CD14-positive monocyte (primary cell): Measurements from ENCODE around the gene SLC25A48. TPM values are rescaled to one million over a fixed set of nuclear protein-coding genes. Genes with fewer than 3 reads are reported as not detected.

ENCODE experiments used
- DNase-seq, 3 donors: peaks; one replicate each; pipeline ENCODE4 v3.0.0-alpha.2; 2011 to 2022
- H2AFZ ChIP-seq: 2 replicates; pipeline ENCODE4 v1.6.0; 2012; ENCODE audit warnings: mild to moderate bottlenecking, low read depth, low read length, inconsistent platforms; ENCODE audit not compliant: insufficient read depth, poor library complexity, severe bottlenecking
- H3K27ac ChIP-seq, 2 donors: 1 replicate in 1 of 2; 2 replicates in 1 of 2; pipeline ENCODE4 v1.5.1; 2012 to 2013; ENCODE audit warnings: low read length in 2 of 2, control low read depth in 1 of 2, inconsistent platforms in 1 of 2, low read depth in 1 of 2, mild to moderate bottlenecking in 1 of 2
- H3K27me3 ChIP-seq, 2 donors: one replicate each; pipeline versions ENCODE4 v1.6.0 to v1.6.1; 2011 to 2013; ENCODE audit warnings: low read length in 2 of 2; ENCODE audit not compliant: control insufficient read depth in 2 of 2, insufficient read depth in 2 of 2
- H3K36me3 ChIP-seq, 2 donors: replicated peaks in 1 of 2; 1 replicate in 1 of 2; 2 replicates in 1 of 2; pipeline versions ENCODE4 v1.5.1 to v1.6.1; 2012 to 2013; ENCODE audit warnings: low read length in 2 of 2, control low read depth in 1 of 2, inconsistent platforms in 1 of 2, mild to moderate bottlenecking in 1 of 2; ENCODE audit not compliant: insufficient read depth in 2 of 2, control insufficient read depth in 1 of 2
- H3K4me1 ChIP-seq, 2 donors: 1 replicate in 1 of 2; 2 replicates in 1 of 2; pipeline versions ENCODE4 v1.5.1 to v1.6.1; 2012 to 2013; ENCODE audit warnings: low read length in 2 of 2, control low read depth in 1 of 2, inconsistent platforms in 1 of 2, mild to moderate bottlenecking in 1 of 2, moderate library complexity in 1 of 2; ENCODE audit not compliant: insufficient read depth in 2 of 2, control insufficient read depth in 1 of 2
- H3K4me2 ChIP-seq: replicated peaks from 2 replicates; pipeline ENCODE3; 2012; ENCODE audit warnings: low read length, moderate library complexity, mild to moderate bottlenecking; ENCODE audit not compliant: poor library complexity, severe bottlenecking; ENCODE audit errors: extremely low read depth
- H3K4me3 ChIP-seq, 3 experiments: fragments of 200-600 bp in 1 of 3; sonication (generic) in 1 of 3; replicated peaks in 1 of 3; 1 replicate in 2 of 3; 2 replicates in 1 of 3; pipeline ENCODE4 v1.5.1; 2011 to 2013; ENCODE audit warnings: low read length in 3 of 3, mild to moderate bottlenecking in 3 of 3, control low read depth in 2 of 3, low read depth in 2 of 3, inconsistent platforms in 1 of 3, moderate library complexity in 1 of 3
- H3K79me2 ChIP-seq: 2 replicates; pipeline ENCODE4 v1.6.0; 2012; ENCODE audit warnings: mild to moderate bottlenecking, control low read depth, inconsistent platforms, low read length, moderate library complexity; ENCODE audit not compliant: insufficient read depth
- H3K9ac ChIP-seq: 2 replicates; pipeline ENCODE4 v1.6.0; 2017; ENCODE audit warnings: low read length, mild to moderate bottlenecking; ENCODE audit not compliant: insufficient read depth, poor library complexity, severe bottlenecking
- H3K9me3 ChIP-seq, 2 donors: replicated peaks in 1 of 2; 1 replicate in 1 of 2; 2 replicates in 1 of 2; pipeline versions ENCODE4 v1.5.1 to v1.6.1; 2012 to 2013; ENCODE audit warnings: low read length in 2 of 2, control low read depth in 1 of 2; ENCODE audit not compliant: control insufficient read depth in 1 of 2, insufficient read depth in 1 of 2
- H4K20me1 ChIP-seq: 2 replicates; pipeline ENCODE4 v1.6.0; 2012; ENCODE audit warnings: mild to moderate bottlenecking, low read length, control low read depth, moderate library complexity; ENCODE audit not compliant: insufficient read depth
- H3K27ac Mint-ChIP-seq, 7 donors: one replicate each; pipeline ENCODE4 v1.8.0; 2020; ENCODE audit warnings: mild to moderate bottlenecking in 7 of 7, mixed read lengths in 7 of 7, moderate library complexity in 6 of 7, inconsistent platforms in 2 of 7
- H3K27me3 Mint-ChIP-seq, 3 donors: one replicate each; pipeline ENCODE4 v1.8.0; 2021 to 2022; ENCODE audit warnings: low read depth in 3 of 3, mild to moderate bottlenecking in 3 of 3, mixed read lengths in 3 of 3, moderate library complexity in 3 of 3, inconsistent platforms in 1 of 3
- H3K36me3 Mint-ChIP-seq, 2 donors: one replicate each; pipeline ENCODE4 v1.8.0; 2020; ENCODE audit warnings: mixed read lengths in 2 of 2, inconsistent platforms in 1 of 2, mild to moderate bottlenecking in 1 of 2
- H3K4me1 Mint-ChIP-seq: one replicate; pipeline ENCODE4 v1.8.0; 2020; ENCODE audit warnings: mild to moderate bottlenecking, mixed read lengths
- H3K4me3 Mint-ChIP-seq, 2 donors: one replicate each; pipeline ENCODE4 v1.8.0; 2020; ENCODE audit warnings: mild to moderate bottlenecking in 2 of 2, mixed read lengths in 2 of 2, moderate library complexity in 1 of 2
- H3K9me3 Mint-ChIP-seq, 7 donors: one replicate each; pipeline ENCODE4 v1.8.0; 2020 to 2022; ENCODE audit warnings: mixed read lengths in 7 of 7, mild to moderate bottlenecking in 6 of 7, moderate library complexity in 6 of 7, inconsistent platforms in 2 of 7
- WGBS: methylation state at CpG from one replicate; pipeline ENCODE4 v1.1.5; 2013; ENCODE audit warnings: missing lambda C conversion rate; ENCODE audit not compliant: insufficient coverage; 5-methylcytosine and 5-hydroxymethylcytosine counted together
- intact Hi-C, 2 donors: fragments of 100-400 bp; cut with micrococcal nuclease; formaldehyde crosslinking; loops; one replicate each; pipeline versions ENCODE4 v1.15.0 to v1.15.1; 2023
- polyA plus RNA-seq, 3 donors: library from polyadenylated mRNA; depleted of rRNA in 1 of 3; unstranded in 2 of 3; stranded (reverse) in 1 of 3; fragments of 300-500 nt in 2 of 3; fragments of >200 nt in 1 of 3; fragmentation: Illumina TruSeq in 2 of 3; gene quantifications; 1 replicate in 2 of 3; 2 replicates in 1 of 3; pipeline ENCODE4 v1.2.3, GENCODE V29; 2012 to 2021
- TF ChIP-seq, protein P1 (sequence below): fragments of 200-600 bp; IDR thresholded peaks from one replicate; pipeline ENCODE4 v1.8.0; 2022; ENCODE audit warnings: antibody characterized with exemption, mild to moderate bottlenecking

SLC25A48 gene
- polyA plus RNA-seq, 3 donors = not detected

DNA sequence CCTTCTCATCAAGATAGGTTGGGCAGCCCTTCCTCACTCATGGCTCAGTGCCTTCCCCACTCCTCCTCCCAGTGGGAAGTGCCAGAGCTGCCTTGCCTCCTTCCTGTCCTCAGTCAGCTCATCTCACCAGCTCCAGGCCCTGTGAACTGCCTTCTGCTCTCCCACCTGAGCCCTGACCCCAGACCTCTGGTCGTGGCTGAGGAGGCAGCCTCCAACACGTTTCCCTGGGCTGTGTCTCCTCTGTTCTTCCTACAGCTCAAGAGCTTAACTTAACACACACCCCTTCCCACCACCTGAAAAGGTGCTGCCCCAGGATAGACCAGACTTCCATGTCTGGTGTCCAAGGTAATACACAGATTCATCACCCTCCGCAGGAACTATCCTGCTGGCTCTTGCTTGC, 40.0 kb downstream of the SLC25A48 start:
- intact Hi-C loops = no loop called here
- H3K4me1 Mint-ChIP-seq = peaks cover 2% of the 10 kb centered on the region
- Histone ChIP-seq H3K4me3 (no peak overlapping the region), H2AFZ (no peak overlapping the region), H3K27ac (no peak overlapping the region), H3K4me2 (no peak overlapping the region), H4K20me1 (no peaks in the 10 kb centered on the region), H3K27me3 (no peaks in the 10 kb centered on the region), H3K9ac (no peak overlapping the region), H3K36me3 (no peaks in the 10 kb centered on the region), H3K9me3 (no peaks in the 10 kb centered on the region), H3K4me1 (no peaks in the 10 kb centered on the region), H3K79me2 (no peaks in the 10 kb centered on the region)
- DNase-seq = no peak
- peak overlapping the region in 1 of 7 donors; percentile 10 for H3K27ac Mint-ChIP-seq
- WGBS = 78% methylated on average over 3 of the region's 3 CpGs
- H3K36me3 Mint-ChIP-seq = no peaks in the 10 kb centered on the region
- no peaks in the 10 kb centered on the region for H3K9me3 Mint-ChIP-seq
- TF ChIP-seq, protein P1, sequence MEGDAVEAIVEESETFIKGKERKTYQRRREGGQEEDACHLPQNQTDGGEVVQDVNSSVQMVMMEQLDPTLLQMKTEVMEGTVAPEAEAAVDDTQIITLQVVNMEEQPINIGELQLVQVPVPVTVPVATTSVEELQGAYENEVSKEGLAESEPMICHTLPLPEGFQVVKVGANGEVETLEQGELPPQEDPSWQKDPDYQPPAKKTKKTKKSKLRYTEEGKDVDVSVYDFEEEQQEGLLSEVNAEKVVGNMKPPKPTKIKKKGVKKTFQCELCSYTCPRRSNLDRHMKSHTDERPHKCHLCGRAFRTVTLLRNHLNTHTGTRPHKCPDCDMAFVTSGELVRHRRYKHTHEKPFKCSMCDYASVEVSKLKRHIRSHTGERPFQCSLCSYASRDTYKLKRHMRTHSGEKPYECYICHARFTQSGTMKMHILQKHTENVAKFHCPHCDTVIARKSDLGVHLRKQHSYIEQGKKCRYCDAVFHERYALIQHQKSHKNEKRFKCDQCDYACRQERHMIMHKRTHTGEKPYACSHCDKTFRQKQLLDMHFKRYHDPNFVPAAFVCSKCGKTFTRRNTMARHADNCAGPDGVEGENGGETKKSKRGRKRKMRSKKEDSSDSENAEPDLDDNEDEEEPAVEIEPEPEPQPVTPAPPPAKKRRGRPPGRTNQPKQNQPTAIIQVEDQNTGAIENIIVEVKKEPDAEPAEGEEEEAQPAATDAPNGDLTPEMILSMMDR = no peak
- peaks cover 4 to 15% (median 13%) of the 10 kb centered on the region in 3 donors for H3K27me3 Mint-ChIP-seq
- no peak overlapping the region for H3K4me3 Mint-ChIP-seq

DNA sequence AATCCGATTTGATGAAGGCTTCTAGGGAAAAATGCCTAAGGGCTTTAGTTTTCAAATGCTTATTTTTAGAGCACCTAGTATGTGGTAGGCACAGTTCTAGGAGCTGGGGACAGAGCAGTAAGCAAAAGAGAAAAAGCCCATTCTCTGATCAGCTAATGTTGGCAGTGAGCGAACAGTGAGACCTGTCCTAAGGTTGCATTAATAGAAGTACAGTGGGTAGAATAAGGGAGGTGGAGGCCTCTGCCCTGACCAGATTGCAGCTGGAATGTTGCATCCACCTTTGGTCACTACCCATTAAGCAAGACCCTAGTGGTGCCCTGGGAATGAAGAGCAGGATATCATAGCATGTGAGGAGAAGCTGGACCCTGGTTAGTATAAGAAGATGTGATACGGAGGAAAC, 41.1 kb downstream of the SLC25A48 start:
- Histone ChIP-seq H2AFZ (no peak overlapping the region), H3K4me1 (no peaks in the 10 kb centered on the region), H3K79me2 (no peaks in the 10 kb centered on the region), H3K4me2 (no peak overlapping the region), H3K27ac (no peak overlapping the region), H3K9me3 (no peaks in the 10 kb centered on the region), H3K27me3 (no peaks in the 10 kb centered on the region), H3K36me3 (no peaks in the 10 kb centered on the region), H4K20me1 (no peaks in the 10 kb centered on the region), H3K9ac (no peak overlapping the region), H3K4me3 (no peak overlapping the region)
- 83% methylated on average over 1 of the region's 3 CpGs for WGBS
- Mint-ChIP-seq H3K4me1 (peaks cover 2% of the 10 kb centered on the region), H3K27ac (no peak overlapping the region), H3K4me3 (no peak overlapping the region), H3K9me3 (no peaks in the 10 kb centered on the region), H3K36me3 (no peaks in the 10 kb centered on the region), H3K27me3 (peaks cover 4 to 17% (median 10%) of the 10 kb centered on the region in 3 donors)
- TF ChIP-seq, protein P1 = no peak
- intact Hi-C loops = no loop called here
- DNase-seq = no peak
